Activated T-cell treated with anti-CD3 and anti-CD28 coated beads for 24 hours (primary cell): Measurements from ENCODE around the gene CPPED1.

Experiments
- DNase-seq: peaks from one replicate; pipeline ENCODE4 v3.0.0-alpha.2; 2020; ENCODE audit warnings: low read depth

CPPED1 gene

GRCh38 chr16:12735805-12736204 lies 67.9 kb downstream of the CPPED1 start:
- no peak for DNase-seq

- no peak for DNase-seq
Observed at GRCh38 chr16:12732600-12732999, 71.1 kb downstream of the CPPED1 start.

GRCh38 chr16:12729448-12729847 lies 74.2 kb downstream of the CPPED1 start:
- no peak for DNase-seq

- no peak for DNase-seq
Observed at GRCh38 chr16:12728469-12728868, 75.2 kb downstream of the CPPED1 start.

GRCh38 chr16:12724226-12724625 lies 79.5 kb downstream of the CPPED1 start:
- no peak for DNase-seq

- DNase-seq: no peak
Observed at GRCh38 chr16:12723681-12724080, 80.0 kb downstream of the CPPED1 start.

GRCh38 chr16:12721841-12722421 lies 81.8 kb downstream of the CPPED1 start:
- no peak for DNase-seq

- DNase-seq: no peak
Observed at GRCh38 chr16:12719972-12720371, 83.7 kb downstream of the CPPED1 start.

GRCh38 chr16:12716658-12717057 lies 87.0 kb downstream of the CPPED1 start:
- DNase-seq: no peak

GRCh38 chr16:12709807-12710206 lies 93.9 kb downstream of the CPPED1 start:
- DNase-seq: no peak

GRCh38 chr16:12708266-12708665 lies 95.4 kb downstream of the CPPED1 start:
- DNase-seq: no peak

- DNase-seq: no peak
Observed at GRCh38 chr16:12706628-12707027, 97.1 kb downstream of the CPPED1 start.

GRCh38 chr16:12704492-12705111 lies 99.1 kb downstream of the CPPED1 start:
- DNase-seq: no peak

- DNase-seq: no peak
Observed at GRCh38 chr16:12703935-12704334, 99.8 kb downstream of the CPPED1 start.

- no peak for DNase-seq
Observed at GRCh38 chr16:12700161-12700560, 103.5 kb downstream of the CPPED1 start.

GRCh38 chr16:12699161-12699560 lies 104.5 kb downstream of the CPPED1 start:
- DNase-seq: no peak

- no peak for DNase-seq
Observed at GRCh38 chr16:12697437-12697836, 106.2 kb downstream of the CPPED1 start.

GRCh38 chr16:12695454-12695853 lies 108.2 kb downstream of the CPPED1 start:
- no peak for DNase-seq

GRCh38 chr16:12690024-12690423 lies 113.7 kb downstream of the CPPED1 start:
- no peak for DNase-seq

- no peak for DNase-seq
Observed at GRCh38 chr16:12688951-12689850, 114.5 kb downstream of the CPPED1 start.

GRCh38 chr16:12685806-12686205 lies 117.9 kb downstream of the CPPED1 start:
- no peak for DNase-seq

GRCh38 chr16:12682432-12683165 lies 121.1 kb downstream of the CPPED1 start:
- DNase-seq: no peak
